Measurements from ENCODE around the gene ATXN1.
A peak's percentile ranks its signal among the peaks of the same experiment; 100 is the strongest.

The ATXN1 gene

GRCh38 chr6:16292432-16292831, 468.8 kb downstream of the ATXN1 start:
- Histone ChIP-seq H3K9me3 (ENCODE audit: severe bottlenecking) (no peaks in the 10 kb centered on the region), H3K4me1 (ENCODE audit: insufficient read depth, poor library complexity, severe bottlenecking) (no peaks in the 10 kb centered on the region), H3K4me3 (ENCODE audit: severe bottlenecking) (no peak overlapping the region), H3K36me3 (ENCODE audit: low read depth) (no peaks in the 10 kb centered on the region), H3K27ac (ENCODE audit: poor library complexity, severe bottlenecking) (no peak overlapping the region), H3K27me3 (ENCODE audit: insufficient read depth, poor library complexity, severe bottlenecking) (peaks cover 6% of the 10 kb centered on the region)
- TF ChIP-seq CTCF (IDR thresholded peaks at IDR 0.05; ENCODE audit: poor library complexity, severe bottlenecking): no peak
- ATAC-seq (ENCODE audit: low read depth) (no peak), DNase-seq (ENCODE audit: low spot score) (no peak)

- Histone ChIP-seq H3K27ac (ENCODE audit: poor library complexity, severe bottlenecking) (no peak overlapping the region), H3K36me3 (ENCODE audit: low read depth) (no peaks in the 10 kb centered on the region), H3K27me3 (ENCODE audit: insufficient read depth, poor library complexity, severe bottlenecking) (peaks cover 6% of the 10 kb centered on the region), H3K4me3 (ENCODE audit: severe bottlenecking) (no peak overlapping the region), H3K9me3 (ENCODE audit: severe bottlenecking) (no peaks in the 10 kb centered on the region), H3K4me1 (ENCODE audit: insufficient read depth, poor library complexity, severe bottlenecking) (no peaks in the 10 kb centered on the region)
- TF ChIP-seq CTCF (IDR thresholded peaks at IDR 0.05; ENCODE audit: poor library complexity, severe bottlenecking): no peak
- ATAC-seq (ENCODE audit: low read depth) (no peak), DNase-seq (ENCODE audit: low spot score) (no peak)
These were observed 469.5 kb downstream of the ATXN1 start for GRCh38 chr6:16291739-16292138.

- Histone ChIP-seq H3K4me1 (ENCODE audit: insufficient read depth, poor library complexity, severe bottlenecking) (no peaks in the 10 kb centered on the region), H3K4me3 (ENCODE audit: severe bottlenecking) (no peak overlapping the region), H3K9me3 (ENCODE audit: severe bottlenecking) (no peaks in the 10 kb centered on the region), H3K27me3 (ENCODE audit: insufficient read depth, poor library complexity, severe bottlenecking) (peaks cover 4% of the 10 kb centered on the region), H3K27ac (ENCODE audit: poor library complexity, severe bottlenecking) (no peak overlapping the region), H3K36me3 (ENCODE audit: low read depth) (no peaks in the 10 kb centered on the region)
- ATAC-seq (ENCODE audit: low read depth) (no peak), DNase-seq (ENCODE audit: low spot score) (no peak)
- TF ChIP-seq CTCF (IDR thresholded peaks at IDR 0.05; ENCODE audit: poor library complexity, severe bottlenecking): no peak
These were observed 473.1 kb downstream of the ATXN1 start for GRCh38 chr6:16288163-16288562.

- Histone ChIP-seq H3K27me3 (ENCODE audit: insufficient read depth, poor library complexity, severe bottlenecking) (no peaks in the 10 kb centered on the region), H3K4me3 (ENCODE audit: severe bottlenecking) (no peak overlapping the region), H3K4me1 (ENCODE audit: insufficient read depth, poor library complexity, severe bottlenecking) (no peaks in the 10 kb centered on the region), H3K27ac (ENCODE audit: poor library complexity, severe bottlenecking) (no peak overlapping the region), H3K36me3 (ENCODE audit: low read depth) (no peaks in the 10 kb centered on the region), H3K9me3 (ENCODE audit: severe bottlenecking) (no peaks in the 10 kb centered on the region)
- DNase-seq (ENCODE audit: low spot score): no peak
- ATAC-seq (ENCODE audit: low read depth): 0 out of 3 replicates have a peak, but pooled peaks have one; percentile 25
- peak; percentile 56 for TF ChIP-seq CTCF (IDR thresholded peaks at IDR 0.05; ENCODE audit: poor library complexity, severe bottlenecking)
These were observed 475.1 kb downstream of the ATXN1 start for GRCh38 chr6:16286151-16286522.

GRCh38 chr6:16285467-16286150, 475.7 kb downstream of the ATXN1 start:
- Histone ChIP-seq H3K36me3 (ENCODE audit: low read depth) (no peaks in the 10 kb centered on the region), H3K4me1 (ENCODE audit: insufficient read depth, poor library complexity, severe bottlenecking) (no peaks in the 10 kb centered on the region), H3K4me3 (ENCODE audit: severe bottlenecking) (no peak overlapping the region), H3K27me3 (ENCODE audit: insufficient read depth, poor library complexity, severe bottlenecking) (no peaks in the 10 kb centered on the region), H3K27ac (ENCODE audit: poor library complexity, severe bottlenecking) (no peak overlapping the region), H3K9me3 (ENCODE audit: severe bottlenecking) (no peaks in the 10 kb centered on the region)
- TF ChIP-seq CTCF (IDR thresholded peaks at IDR 0.05; ENCODE audit: poor library complexity, severe bottlenecking): no peak
- ATAC-seq (ENCODE audit: low read depth) (no peak), DNase-seq (ENCODE audit: low spot score) (no peak)

Data from RWPE2 (cell line).